Keratinocyte (primary cell): ENCODE data around the gene HECTD2. TPM values are rescaled to one million over a fixed set of nuclear protein-coding genes. Genes with fewer than 3 reads are reported as not detected.

Source experiments
- DNase-seq: peaks from one replicate; pipeline ENCODE4 v3.0.0-alpha.2; 2011; ENCODE audit warnings: low read depth, missing footprints, low spot score
- FAIRE-seq: peaks from 2 replicates; lab custom pipeline; 2011; peaks lifted over from hg19 to GRCh38; lab: Jason Lieb, UNC
- H2AFZ ChIP-seq: 2 replicates; pipeline ENCODE4 v1.6.0; 2012; ENCODE audit warnings: low read length, control low read depth, inconsistent platforms; ENCODE audit not compliant: control insufficient read depth
- H3K27ac ChIP-seq: 2 replicates; pipeline ENCODE4 v1.5.1; 2011; ENCODE audit warnings: low read length; ENCODE audit not compliant: control insufficient read depth, insufficient read depth
- H3K27me3 ChIP-seq: 3 replicates; pipeline ENCODE4 v1.6.0; 2011; ENCODE audit warnings: low read length; ENCODE audit not compliant: control insufficient read depth, insufficient read depth; ENCODE audit errors: extremely low read depth
- H3K36me3 ChIP-seq, 2 experiments: 2 replicates in 1 of 2; 3 replicates in 1 of 2; pipeline ENCODE4 v1.5.1; 2011; ENCODE audit warnings: low read length in 2 of 2, mild to moderate bottlenecking in 1 of 2; ENCODE audit not compliant: control insufficient read depth in 2 of 2, insufficient read depth in 2 of 2; ENCODE audit errors: extremely low read depth in 1 of 2
- H3K4me1 ChIP-seq: 3 replicates; pipeline ENCODE4 v1.5.1; 2011; ENCODE audit warnings: low read length; ENCODE audit not compliant: control insufficient read depth, insufficient read depth; ENCODE audit errors: extremely low read depth
- H3K4me2 ChIP-seq: 3 replicates; pipeline ENCODE4 v1.6.0; 2011; ENCODE audit warnings: low read depth, low read length; ENCODE audit not compliant: control insufficient read depth, insufficient read depth; ENCODE audit errors: extremely low read depth
- H3K4me3 ChIP-seq, 3 experiments: fragments of 200-600 bp in 1 of 3; sonication (generic) in 1 of 3; 2 replicates in 2 of 3; 3 replicates in 1 of 3; pipeline ENCODE4 v1.5.1; 2011 to 2016; ENCODE audit warnings: low read length in 3 of 3, mild to moderate bottlenecking in 3 of 3, control low read depth in 2 of 3, inconsistent platforms in 1 of 3, low read depth in 1 of 3, mixed read lengths in 1 of 3, mixed run types in 1 of 3, moderate library complexity in 1 of 3; ENCODE audit not compliant: control insufficient read depth in 2 of 3, insufficient read depth in 2 of 3; ENCODE audit errors: extremely low read depth in 1 of 3
- H3K79me2 ChIP-seq: 2 replicates; pipeline ENCODE4 v1.6.0; 2012; ENCODE audit warnings: low read length; ENCODE audit not compliant: control insufficient read depth, insufficient read depth
- H3K9ac ChIP-seq: 3 replicates; pipeline ENCODE4 v1.6.0; 2011; ENCODE audit warnings: low read length; ENCODE audit not compliant: control insufficient read depth, insufficient read depth; ENCODE audit errors: extremely low read depth
- H3K9me1 ChIP-seq: 3 replicates; pipeline ENCODE4 v1.6.0; 2011; ENCODE audit warnings: low read length; ENCODE audit not compliant: control insufficient read depth, insufficient read depth; ENCODE audit errors: extremely low read depth
- H3K9me3 ChIP-seq: 2 replicates; pipeline ENCODE4 v1.5.1; 2012; ENCODE audit warnings: low read depth, low read length; ENCODE audit not compliant: control insufficient read depth
- H4K20me1 ChIP-seq: 3 replicates; pipeline ENCODE4 v1.6.0; 2011; ENCODE audit warnings: low read length; ENCODE audit not compliant: control insufficient read depth, insufficient read depth; ENCODE audit errors: extremely low read depth
- EZH2 ChIP-seq: IDR thresholded peaks from one replicate; pipeline ENCODE4 v1.6.1; 2012; ENCODE audit warnings: inconsistent platforms, mild to moderate bottlenecking, low read length, moderate library complexity
- dilution Hi-C: fragments of 300-500 bp; cut with MboI; formaldehyde crosslinking; loops from one replicate; pipeline ENCODE4 v1.7.0; 2020; ENCODE audit warnings: low sequenced_read_pairs; ENCODE audit not compliant: extremely low pct_ligation_motif_present
- polyA plus RNA-seq, 5 experiments: library from polyadenylated mRNA; depleted of rRNA in 3 of 5; stranded (reverse) in 3 of 5; stranded (forward) in 1 of 5; unstranded in 1 of 5; fragments of >200 nt; gene quantifications; 1 replicate in 1 of 5; 2 replicates in 3 of 5; 3 replicates in 1 of 5; pipeline versions ENCODE4 v1.2.1 to v1.2.3, GENCODE V29; 2011 to 2012; ENCODE audit warnings: missing spikeins in 2 of 5, low read depth in 1 of 5, low replicate concordance in 1 of 5
- TF ChIP-seq, protein P1 (sequence below), 3 experiments: IDR thresholded peaks in 1 of 3; conservative IDR thresholded peaks in 1 of 3; optimal IDR thresholded peaks in 1 of 3; 2 replicates in 2 of 3; 3 replicates in 1 of 3; pipeline versions ENCODE3 to v1.5.1; 2011; ENCODE audit warnings: low read length in 3 of 3, mild to moderate bottlenecking in 3 of 3, moderate library complexity in 2 of 3, control low read depth in 1 of 3, inconsistent platforms in 1 of 3; ENCODE audit not compliant: insufficient read depth in 2 of 3; ENCODE audit errors: extremely low read depth in 1 of 3

The HECTD2 gene
- polyA plus RNA-seq, 1 donor (not counting 4 experiments of a cell fraction or from before 2014, with no cell fraction given) = 2.2 TPM

DNA sequence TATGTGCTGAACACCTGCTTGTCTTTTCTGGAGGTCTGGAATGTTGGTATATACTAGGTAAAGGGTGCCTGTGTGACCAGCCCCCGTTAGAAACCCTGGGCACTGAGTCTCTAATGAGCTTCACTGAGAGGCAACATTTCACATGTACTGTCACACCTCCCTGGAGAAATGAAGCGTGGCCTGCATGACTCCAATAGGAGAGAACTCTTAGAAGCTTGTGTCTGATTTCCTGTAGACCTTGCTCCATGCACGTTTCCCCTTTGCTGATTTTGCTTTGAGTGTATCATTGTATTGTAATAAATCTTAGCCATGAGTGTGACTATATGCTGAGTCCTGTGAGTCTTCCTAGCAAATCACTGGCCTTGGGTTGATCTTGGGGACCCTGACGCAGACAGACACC, 139.9 kb downstream of the HECTD2 start:
- peaks cover 6% of the 10 kb centered on the region for H3K4me1 ChIP-seq
- H4K20me1 ChIP-seq = no peaks in the 10 kb centered on the region
- FAIRE-seq (no peak), DNase-seq (no peak)
- no peak overlapping the region for H3K4me2 ChIP-seq
- dilution Hi-C loops = no loop called here
- no peaks in the 10 kb centered on the region for H3K27me3 ChIP-seq
- no peaks in the 10 kb centered on the region for H3K79me2 ChIP-seq
- no peaks in the 10 kb centered on the region for H3K36me3 ChIP-seq
- no peak overlapping the region for H3K27ac ChIP-seq
- TF ChIP-seq EZH2 = no peak
- TF ChIP-seq, protein P1, sequence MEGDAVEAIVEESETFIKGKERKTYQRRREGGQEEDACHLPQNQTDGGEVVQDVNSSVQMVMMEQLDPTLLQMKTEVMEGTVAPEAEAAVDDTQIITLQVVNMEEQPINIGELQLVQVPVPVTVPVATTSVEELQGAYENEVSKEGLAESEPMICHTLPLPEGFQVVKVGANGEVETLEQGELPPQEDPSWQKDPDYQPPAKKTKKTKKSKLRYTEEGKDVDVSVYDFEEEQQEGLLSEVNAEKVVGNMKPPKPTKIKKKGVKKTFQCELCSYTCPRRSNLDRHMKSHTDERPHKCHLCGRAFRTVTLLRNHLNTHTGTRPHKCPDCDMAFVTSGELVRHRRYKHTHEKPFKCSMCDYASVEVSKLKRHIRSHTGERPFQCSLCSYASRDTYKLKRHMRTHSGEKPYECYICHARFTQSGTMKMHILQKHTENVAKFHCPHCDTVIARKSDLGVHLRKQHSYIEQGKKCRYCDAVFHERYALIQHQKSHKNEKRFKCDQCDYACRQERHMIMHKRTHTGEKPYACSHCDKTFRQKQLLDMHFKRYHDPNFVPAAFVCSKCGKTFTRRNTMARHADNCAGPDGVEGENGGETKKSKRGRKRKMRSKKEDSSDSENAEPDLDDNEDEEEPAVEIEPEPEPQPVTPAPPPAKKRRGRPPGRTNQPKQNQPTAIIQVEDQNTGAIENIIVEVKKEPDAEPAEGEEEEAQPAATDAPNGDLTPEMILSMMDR (optimal IDR thresholded peaks at IDR 0.05 in 1 of 3, IDR thresholded peaks at IDR 0.05 in 1 of 3, conservative IDR thresholded peaks at IDR 0.05 in 1 of 3; ENCODE audit: extremely low read depth in 1 of 3, insufficient read depth in 2 of 3, low read length in 3 of 3) = no peak
- H3K4me3 ChIP-seq = no peak overlapping the region
- H3K9ac ChIP-seq = no peak overlapping the region
- no peak overlapping the region for H2AFZ ChIP-seq
- no peaks in the 10 kb centered on the region for H3K9me3 ChIP-seq
- H3K9me1 ChIP-seq = no peaks in the 10 kb centered on the region

DNA sequence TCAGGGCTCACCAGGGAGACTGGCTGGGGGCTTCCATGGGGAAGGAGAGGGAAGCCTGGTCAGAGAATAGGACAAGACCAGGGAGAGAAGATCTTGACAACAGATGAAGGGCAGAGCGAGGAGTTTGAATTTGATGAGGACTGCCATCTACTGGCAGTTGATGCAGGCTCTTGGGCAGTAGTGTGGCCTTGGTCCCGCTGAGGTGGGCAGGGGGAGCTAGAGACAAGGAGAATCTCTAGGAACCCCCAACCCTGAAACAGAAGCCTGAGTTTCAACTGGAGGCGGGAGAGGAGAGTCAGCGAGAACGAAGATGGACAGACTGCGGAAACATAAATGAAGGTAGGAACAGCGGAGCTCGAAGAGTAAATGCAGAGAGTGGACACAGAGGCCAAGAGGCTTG, 141.7 kb downstream of the HECTD2 start:
- H3K4me2 ChIP-seq = no peak overlapping the region
- no peaks in the 10 kb centered on the region for H3K9me3 ChIP-seq
- no peak overlapping the region for H2AFZ ChIP-seq
- no peaks in the 10 kb centered on the region for H3K79me2 ChIP-seq
- no peaks in the 10 kb centered on the region for H3K36me3 ChIP-seq
- H4K20me1 ChIP-seq = no peaks in the 10 kb centered on the region
- H3K4me1 ChIP-seq = peaks cover 22% of the 10 kb centered on the region
- no peaks in the 10 kb centered on the region for H3K27me3 ChIP-seq
- no peak overlapping the region for H3K27ac ChIP-seq
- H3K9ac ChIP-seq = no peak overlapping the region
- dilution Hi-C loops = no loop called here
- no peaks in the 10 kb centered on the region for H3K9me1 ChIP-seq
- no peak for DNase-seq
- FAIRE-seq = no peak
- TF ChIP-seq EZH2 = no peak
- TF ChIP-seq, protein P1 (optimal IDR thresholded peaks at IDR 0.05 in 1 of 3, IDR thresholded peaks at IDR 0.05 in 1 of 3, conservative IDR thresholded peaks at IDR 0.05 in 1 of 3; ENCODE audit: extremely low read depth in 1 of 3, insufficient read depth in 2 of 3, low read length in 3 of 3) = peak; percentile 33 to 75 (median 66)
- no peak overlapping the region for H3K4me3 ChIP-seq
